Rectal smooth muscle tissue (tissue), 1 donor: ENCODE results near the gene VSIG8.

Experiments used
- H3K27ac ChIP-seq: one replicate; pipeline ENCODE4 v1.7.0; 2013; ENCODE audit warnings: low read depth, low read length, inconsistent platforms
- H3K27me3 ChIP-seq: one replicate; pipeline ENCODE4 v1.7.0; 2013; ENCODE audit warnings: low read length; ENCODE audit not compliant: control insufficient read depth, insufficient read depth
- H3K36me3 ChIP-seq: one replicate; pipeline ENCODE4 v1.7.0; 2013; ENCODE audit warnings: low read length; ENCODE audit not compliant: control insufficient read depth, insufficient read depth
- H3K4me1 ChIP-seq: one replicate; pipeline ENCODE4 v1.7.0; 2013; ENCODE audit warnings: low read length; ENCODE audit not compliant: control insufficient read depth, insufficient read depth
- H3K4me3 ChIP-seq: one replicate; pipeline ENCODE4 v1.7.0; 2013; ENCODE audit warnings: low read length
- H3K9ac ChIP-seq: one replicate; pipeline ENCODE4 v1.7.0; 2013; ENCODE audit warnings: low read length

Gene VSIG8

DNA sequence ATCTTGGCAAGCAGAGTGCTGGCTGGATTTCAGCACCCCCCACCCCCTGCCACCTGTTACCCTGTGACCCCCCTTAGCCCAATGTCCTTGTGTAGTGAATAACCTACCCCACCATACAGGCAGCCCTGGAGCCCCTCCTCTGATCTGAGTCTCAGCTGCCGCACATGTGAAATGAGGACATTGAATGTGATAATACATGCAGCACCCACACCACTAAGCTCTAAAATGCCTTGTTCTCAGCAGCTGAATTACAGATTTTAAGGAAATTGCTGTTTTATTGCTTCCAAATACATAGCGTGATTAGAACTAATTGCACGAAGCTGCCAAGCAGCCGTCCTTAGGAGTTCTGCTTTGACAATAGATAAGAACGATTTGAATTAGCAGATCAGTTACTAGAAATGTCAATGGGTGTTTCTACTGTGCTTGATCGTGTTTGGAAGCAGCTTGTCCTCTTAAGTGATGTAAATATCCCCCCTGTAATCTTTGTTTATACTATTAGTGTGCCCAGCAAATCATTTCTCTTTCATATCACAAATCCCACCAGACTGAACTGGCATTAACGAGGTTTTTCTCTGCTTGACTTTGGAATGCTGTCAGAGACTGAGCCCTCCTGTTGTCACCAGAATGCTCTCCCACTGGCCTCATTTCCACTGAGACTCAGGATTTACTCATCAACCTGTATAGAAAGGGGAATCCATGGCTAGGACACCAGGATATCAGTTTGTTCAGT is 30.9 kb downstream of the VSIG8 start:
- Histone ChIP-seq H3K4me1 (no peaks in the 10 kb centered on the region), H3K36me3 (peaks cover 3% of the 10 kb centered on the region), H3K27ac (no peak overlapping the region), H3K27me3 (no peaks in the 10 kb centered on the region), H3K9ac (no peak overlapping the region), H3K4me3 (no peak overlapping the region)

DNA sequence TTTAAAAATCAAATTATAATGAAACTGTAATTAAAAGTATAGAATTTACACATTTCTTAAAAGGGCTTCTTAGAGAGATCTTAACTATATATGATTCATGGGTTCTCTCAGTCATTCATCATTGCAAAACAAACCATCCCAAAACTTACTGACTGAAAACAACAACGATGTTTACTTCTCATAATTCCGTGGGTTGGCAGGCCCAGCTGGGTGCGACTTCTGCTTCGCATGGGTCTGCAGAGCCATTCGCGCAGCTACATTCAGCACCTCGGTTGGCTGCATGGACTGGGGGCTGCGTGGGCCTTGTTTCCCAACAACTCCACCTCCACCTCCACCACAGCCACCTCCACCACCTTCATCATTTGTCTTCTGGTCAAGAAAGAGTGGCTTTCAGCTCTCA is 31.7 kb downstream of the VSIG8 start:
- Histone ChIP-seq H3K4me1 (no peaks in the 10 kb centered on the region), H3K36me3 (peaks cover 3% of the 10 kb centered on the region), H3K27ac (no peak overlapping the region), H3K9ac (no peak overlapping the region), H3K27me3 (no peaks in the 10 kb centered on the region), H3K4me3 (no peak overlapping the region)

DNA sequence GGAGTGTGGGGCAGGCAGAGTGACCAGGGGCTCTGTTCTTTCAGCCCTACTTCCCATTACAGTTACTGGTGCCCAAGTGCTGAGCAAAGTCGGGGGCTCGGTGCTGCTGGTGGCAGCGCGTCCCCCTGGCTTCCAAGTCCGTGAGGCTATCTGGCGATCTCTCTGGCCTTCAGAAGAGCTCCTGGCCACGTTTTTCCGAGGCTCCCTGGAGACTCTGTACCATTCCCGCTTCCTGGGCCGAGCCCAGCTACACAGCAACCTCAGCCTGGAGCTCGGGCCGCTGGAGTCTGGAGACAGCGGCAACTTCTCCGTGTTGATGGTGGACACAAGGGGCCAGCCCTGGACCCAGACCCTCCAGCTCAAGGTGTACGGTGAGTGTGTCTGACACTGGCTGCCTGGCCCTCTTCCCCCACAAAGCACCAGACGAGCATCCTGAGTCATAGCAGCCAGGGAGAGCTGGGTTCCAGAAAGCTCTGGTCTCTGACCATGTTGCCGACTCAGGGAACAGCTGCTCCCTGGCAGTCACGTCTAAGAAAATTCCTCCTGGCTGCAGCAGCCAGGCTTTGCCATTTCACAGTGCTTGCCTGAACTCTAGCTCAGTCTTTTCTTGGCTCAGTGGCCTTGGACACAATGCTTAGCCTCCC is 32.5 kb downstream of the VSIG8 start:
- no peak overlapping the region for H3K9ac ChIP-seq
- H3K4me3 ChIP-seq, result no peak overlapping the region
- H3K4me1 ChIP-seq, result no peaks in the 10 kb centered on the region
- H3K36me3 ChIP-seq, result no peaks in the 10 kb centered on the region
- no peak overlapping the region for H3K27ac ChIP-seq
- no peaks in the 10 kb centered on the region for H3K27me3 ChIP-seq

DNA sequence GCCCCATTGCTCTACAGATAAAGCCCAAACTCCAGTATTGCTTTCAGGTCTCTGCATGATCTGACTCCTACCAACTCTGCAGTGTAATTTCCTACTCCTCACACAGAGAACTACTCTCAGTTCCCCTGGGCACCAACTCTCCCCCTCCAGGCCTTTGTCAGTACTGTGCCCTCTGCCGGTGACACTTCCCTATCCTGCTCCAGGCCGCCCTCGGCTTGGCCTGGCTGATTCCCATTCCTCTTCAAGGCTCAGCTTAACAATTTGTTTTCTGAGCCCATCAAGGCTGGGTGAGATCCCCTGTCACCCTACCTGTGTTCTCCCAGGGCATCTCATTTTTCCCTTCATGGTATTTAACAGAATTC is 33.2 kb downstream of the VSIG8 start:
- Histone ChIP-seq H3K27me3 (no peaks in the 10 kb centered on the region), H3K36me3 (no peaks in the 10 kb centered on the region), H3K4me3 (no peak overlapping the region), H3K4me1 (no peaks in the 10 kb centered on the region), H3K27ac (no peak overlapping the region), H3K9ac (no peak overlapping the region)

DNA sequence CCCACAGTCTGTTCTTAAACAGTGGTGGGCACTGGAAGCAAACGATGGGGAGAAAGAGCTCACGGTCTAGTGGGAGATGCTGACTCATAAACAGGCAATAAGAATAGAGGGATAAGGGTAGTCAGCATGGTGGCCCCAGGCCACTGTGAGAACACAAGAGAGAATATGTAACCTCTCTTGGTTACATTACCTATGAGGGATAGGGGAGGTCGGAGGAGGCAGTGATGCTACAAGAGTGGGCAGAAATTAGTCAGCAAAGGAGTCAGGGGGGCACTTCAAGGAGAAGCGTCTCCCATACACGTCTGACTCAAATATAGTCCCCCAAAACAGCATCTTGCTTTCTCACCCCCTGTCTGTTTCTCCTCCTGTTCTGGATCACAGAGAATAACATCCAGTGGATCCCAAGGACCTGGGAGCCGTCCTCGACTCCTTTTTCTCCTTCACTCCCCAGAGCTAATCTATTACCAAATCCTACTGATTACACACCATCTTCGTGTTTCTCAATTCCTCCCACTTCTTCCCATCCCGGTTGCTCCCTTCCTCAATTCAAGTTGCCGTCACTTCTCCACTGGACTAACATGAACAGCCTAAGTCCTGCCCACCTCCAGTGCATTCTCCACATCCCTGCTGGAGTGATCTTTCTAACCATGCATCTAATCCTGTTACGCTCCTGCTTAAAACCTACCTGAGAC is 33.7 kb downstream of the VSIG8 start:
- no peak overlapping the region for H3K9ac ChIP-seq
- no peak overlapping the region for H3K27ac ChIP-seq
- H3K4me1 ChIP-seq, result no peaks in the 10 kb centered on the region
- no peaks in the 10 kb centered on the region for H3K36me3 ChIP-seq
- H3K4me3 ChIP-seq, result no peak overlapping the region
- H3K27me3 ChIP-seq, result no peaks in the 10 kb centered on the region

DNA sequence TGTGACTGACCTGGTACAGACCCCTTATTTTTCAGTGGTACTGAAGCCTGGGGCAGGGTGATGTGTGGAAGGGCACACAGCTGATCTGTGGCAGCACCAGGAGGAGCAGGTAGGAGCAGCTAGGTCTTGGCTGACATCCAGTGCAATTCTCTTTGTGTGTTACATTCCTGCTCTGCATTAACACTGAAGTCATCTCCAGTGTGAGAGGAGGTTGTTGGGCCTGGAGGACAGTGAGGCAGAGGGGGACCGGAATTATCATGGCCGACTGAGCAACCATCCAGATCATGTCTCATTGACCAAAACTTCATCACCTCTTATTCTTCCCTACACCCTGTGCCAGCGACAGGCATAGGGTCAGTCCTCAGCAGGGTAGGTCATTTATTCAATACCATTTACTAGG is 34.3 kb downstream of the VSIG8 start:
- Histone ChIP-seq H3K4me3 (no peak overlapping the region), H3K9ac (no peak overlapping the region), H3K36me3 (no peaks in the 10 kb centered on the region), H3K4me1 (no peaks in the 10 kb centered on the region), H3K27ac (no peak overlapping the region), H3K27me3 (no peaks in the 10 kb centered on the region)

DNA sequence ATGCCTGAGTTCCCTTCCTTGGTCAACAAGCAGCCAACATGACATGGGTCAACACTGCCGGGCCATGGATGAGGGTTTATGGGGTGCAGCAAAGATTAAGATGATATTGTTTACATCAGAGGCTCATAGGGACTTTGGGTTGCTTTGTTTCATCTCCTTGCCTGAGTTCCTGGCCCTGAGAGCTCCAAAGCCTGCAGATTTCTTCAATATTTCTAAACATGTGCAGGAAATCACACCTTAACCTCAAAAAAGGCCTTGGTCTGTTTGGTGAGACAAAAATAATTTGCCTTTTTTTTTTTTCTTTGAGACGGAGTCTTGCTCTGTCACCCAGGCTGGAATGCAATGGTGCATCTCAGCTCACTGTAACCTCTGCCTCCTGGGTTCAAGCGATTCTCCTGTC is 34.9 kb downstream of the VSIG8 start:
- Histone ChIP-seq H3K4me3 (no peak overlapping the region), H3K27me3 (no peaks in the 10 kb centered on the region), H3K27ac (no peak overlapping the region), H3K4me1 (no peaks in the 10 kb centered on the region), H3K36me3 (no peaks in the 10 kb centered on the region), H3K9ac (no peak overlapping the region)

DNA sequence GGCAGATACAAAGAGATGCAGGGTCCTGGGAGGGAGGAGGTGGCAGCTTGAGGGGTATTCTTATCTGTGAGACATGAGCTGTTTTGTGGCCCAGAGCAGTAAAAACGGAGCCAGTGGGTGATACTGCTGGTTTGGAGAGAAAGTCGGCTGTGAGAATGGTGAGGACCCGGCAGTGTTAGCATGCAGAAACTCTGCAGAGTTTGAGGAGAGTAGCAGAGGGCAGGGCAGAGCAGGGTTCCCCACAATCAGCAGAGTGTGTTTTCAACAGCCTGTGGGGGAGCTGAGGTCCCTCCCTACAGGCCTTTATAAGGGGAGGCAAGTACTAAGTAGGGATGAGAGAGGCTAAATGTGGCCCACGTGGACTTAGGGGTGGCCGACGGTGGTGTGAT is 35.4 kb downstream of the VSIG8 start:
- Histone ChIP-seq H3K4me1 (no peaks in the 10 kb centered on the region), H3K27me3 (no peaks in the 10 kb centered on the region), H3K27ac (no peak overlapping the region), H3K36me3 (no peaks in the 10 kb centered on the region), H3K4me3 (no peak overlapping the region), H3K9ac (no peak overlapping the region)

DNA sequence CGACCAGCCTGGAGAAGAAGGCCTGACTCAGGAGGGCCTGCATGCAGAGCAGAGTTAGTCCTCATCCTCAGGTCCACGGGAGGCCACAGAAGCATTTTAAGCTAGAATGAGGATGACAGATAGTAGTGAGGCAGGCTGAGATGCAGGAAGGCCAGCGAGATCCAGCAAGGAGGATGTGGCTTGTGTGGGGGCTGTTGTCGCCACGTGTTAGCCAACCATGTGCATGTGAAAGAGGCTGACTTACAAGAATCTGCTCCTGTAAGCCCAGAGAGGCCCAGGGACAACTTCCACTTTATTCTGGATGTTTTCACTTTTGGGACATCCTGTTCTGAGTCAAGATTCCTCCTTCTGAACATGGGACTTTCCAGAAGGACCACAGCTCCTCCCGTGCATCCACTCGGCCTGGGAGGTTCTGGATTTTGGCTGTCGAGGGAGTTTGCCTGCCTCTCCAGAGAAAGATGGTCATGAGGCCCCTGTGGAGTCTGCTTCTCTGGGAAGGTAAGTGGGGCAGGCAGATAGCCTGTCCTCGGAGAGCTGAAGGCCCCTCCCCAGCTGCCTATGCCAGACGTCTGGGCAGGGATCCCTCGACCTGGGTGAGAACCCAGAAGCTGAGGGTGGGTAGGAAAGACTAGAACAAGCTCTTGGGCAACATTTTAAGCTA is 35.9 kb downstream of the VSIG8 start, which contains the start of gene SLAMF8:
SLAMF8 (plus strand) TSS at position 433 of the 661 bp plus-strand sequence; CDS start at position 459, 26 bp downstream.
- Histone ChIP-seq H3K4me1 (no peaks in the 10 kb centered on the region), H3K4me3 (no peak within 1 kb of the TSS), H3K9ac (no peak within 1 kb of the TSS), H3K27me3 (no peaks in the 10 kb centered on the region), H3K27ac (no peak within 1 kb of the TSS), H3K36me3 (no peaks in the 10 kb centered on the region)

DNA sequence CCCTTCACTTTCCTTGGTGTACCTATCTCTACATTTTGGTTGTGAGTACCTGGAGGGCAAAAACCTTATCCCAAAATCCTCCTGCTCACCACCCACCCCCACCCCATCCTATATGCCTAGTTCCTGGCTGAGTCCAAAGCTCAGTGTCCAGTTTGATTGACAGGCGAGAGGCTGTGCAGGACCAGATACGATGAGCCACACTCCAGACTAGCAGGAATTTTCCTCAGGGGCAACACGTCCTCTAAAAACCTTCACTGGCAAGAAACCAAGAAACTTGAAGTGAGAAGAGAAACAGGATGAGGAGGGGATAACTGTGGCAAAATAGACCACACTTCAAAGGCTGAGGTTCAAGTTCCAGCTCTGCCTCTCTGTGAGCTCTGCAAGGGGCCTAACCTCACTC is 36.9 kb downstream of the VSIG8 start:
- Histone ChIP-seq H3K27ac (no peak overlapping the region), H3K36me3 (no peaks in the 10 kb centered on the region), H3K9ac (no peak overlapping the region), H3K27me3 (no peaks in the 10 kb centered on the region), H3K4me3 (no peak overlapping the region), H3K4me1 (no peaks in the 10 kb centered on the region)

DNA sequence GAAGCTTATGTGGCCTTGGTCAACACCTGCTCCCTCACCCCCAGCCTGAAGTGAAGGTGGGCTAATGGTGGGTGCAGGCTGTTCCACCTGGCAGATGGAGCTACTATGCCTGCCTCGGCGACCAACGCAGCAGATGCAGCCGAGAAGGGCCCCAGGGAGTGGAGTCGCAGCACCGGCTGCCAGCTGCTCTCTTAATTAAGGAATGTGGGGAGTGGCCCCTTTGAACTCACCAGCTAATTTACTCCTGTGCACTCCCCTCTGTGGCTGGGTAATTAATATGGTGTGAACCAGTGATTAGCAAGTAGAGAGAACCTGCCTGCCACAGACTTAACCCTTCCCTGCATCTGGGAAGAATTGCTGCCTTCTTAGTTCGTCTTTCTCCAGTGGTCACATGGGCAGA is 39.1 kb downstream of the VSIG8 start:
- Histone ChIP-seq H3K4me1 (no peaks in the 10 kb centered on the region), H3K27ac (no peak overlapping the region), H3K4me3 (no peak overlapping the region), H3K9ac (no peak overlapping the region), H3K36me3 (no peaks in the 10 kb centered on the region), H3K27me3 (no peaks in the 10 kb centered on the region)

DNA sequence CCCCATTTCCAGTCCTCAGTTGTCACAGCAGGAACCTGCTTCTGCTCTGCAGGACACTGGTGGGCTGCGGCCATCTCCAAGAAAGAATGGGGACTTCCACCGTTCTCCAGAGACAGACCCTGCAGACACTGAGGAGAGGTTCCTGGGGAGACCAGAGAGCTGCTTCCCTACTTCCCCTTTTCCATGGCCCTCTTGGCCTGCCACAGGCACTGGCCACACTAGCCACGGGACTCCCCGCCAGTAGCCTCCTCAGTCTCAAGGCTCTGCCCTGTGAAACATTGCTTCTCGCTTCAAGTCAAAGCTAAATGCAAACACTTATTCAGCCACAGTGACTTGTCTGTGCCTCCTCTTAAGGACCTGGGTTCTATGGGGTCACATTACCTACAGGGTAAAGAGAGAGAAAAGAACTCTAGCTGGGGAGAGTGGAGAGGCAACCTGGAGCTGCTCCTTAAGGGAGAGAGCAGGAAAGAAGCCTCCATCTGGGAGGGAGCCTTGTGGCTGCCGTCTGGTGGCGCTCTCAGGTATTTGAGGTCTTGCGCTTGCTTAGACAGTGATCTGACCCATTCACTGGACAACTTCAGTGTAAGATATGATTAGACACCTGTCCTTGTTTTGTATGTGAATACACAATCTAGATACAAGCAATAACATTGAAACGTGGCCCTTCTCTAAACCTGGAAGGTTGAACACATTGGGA is 41.1 kb downstream of the VSIG8 start:
- no peaks in the 10 kb centered on the region for H3K4me1 ChIP-seq
- no peaks in the 10 kb centered on the region for H3K27me3 ChIP-seq
- H3K4me3 ChIP-seq, result no peak overlapping the region
- no peaks in the 10 kb centered on the region for H3K36me3 ChIP-seq
- H3K27ac ChIP-seq, result no peak overlapping the region
- H3K9ac ChIP-seq, result no peak overlapping the region
